Measurements from ENCODE around the gene TCAF1. TPM values are rescaled to one million over a fixed set of nuclear protein-coding genes. Genes with fewer than 3 reads are reported as not detected.
A peak's percentile ranks its signal among the peaks of the same experiment; 100 is the strongest.

Gene TCAF1, protein sequence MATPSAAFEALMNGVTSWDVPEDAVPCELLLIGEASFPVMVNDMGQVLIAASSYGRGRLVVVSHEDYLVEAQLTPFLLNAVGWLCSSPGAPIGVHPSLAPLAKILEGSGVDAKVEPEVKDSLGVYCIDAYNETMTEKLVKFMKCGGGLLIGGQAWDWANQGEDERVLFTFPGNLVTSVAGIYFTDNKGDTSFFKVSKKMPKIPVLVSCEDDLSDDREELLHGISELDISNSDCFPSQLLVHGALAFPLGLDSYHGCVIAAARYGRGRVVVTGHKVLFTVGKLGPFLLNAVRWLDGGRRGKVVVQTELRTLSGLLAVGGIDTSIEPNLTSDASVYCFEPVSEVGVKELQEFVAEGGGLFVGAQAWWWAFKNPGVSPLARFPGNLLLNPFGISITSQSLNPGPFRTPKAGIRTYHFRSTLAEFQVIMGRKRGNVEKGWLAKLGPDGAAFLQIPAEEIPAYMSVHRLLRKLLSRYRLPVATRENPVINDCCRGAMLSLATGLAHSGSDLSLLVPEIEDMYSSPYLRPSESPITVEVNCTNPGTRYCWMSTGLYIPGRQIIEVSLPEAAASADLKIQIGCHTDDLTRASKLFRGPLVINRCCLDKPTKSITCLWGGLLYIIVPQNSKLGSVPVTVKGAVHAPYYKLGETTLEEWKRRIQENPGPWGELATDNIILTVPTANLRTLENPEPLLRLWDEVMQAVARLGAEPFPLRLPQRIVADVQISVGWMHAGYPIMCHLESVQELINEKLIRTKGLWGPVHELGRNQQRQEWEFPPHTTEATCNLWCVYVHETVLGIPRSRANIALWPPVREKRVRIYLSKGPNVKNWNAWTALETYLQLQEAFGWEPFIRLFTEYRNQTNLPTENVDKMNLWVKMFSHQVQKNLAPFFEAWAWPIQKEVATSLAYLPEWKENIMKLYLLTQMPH
- 100 to 1,000 TPM in 3 of 5 donors, 10 to 100 TPM in 2; 78.5 to 115 (median 103) TPM for polyA plus RNA-seq (ENCODE audit: insufficient read depth in 1 of 5, insufficient read length in 5 of 5, low replicate concordance in 1 of 5)
- long read RNA-seq, donor 1, full-length matches to known transcripts, result 4 of 9 reads
- long read RNA-seq, donor 1, partial matches to known transcripts, result 5 of 9 reads
- long read RNA-seq, donor 1, other reads (novel, unspliced or antisense), result 0 of 9 reads
- long read RNA-seq, donor 2, full-length matches to known transcripts, result 3 of 3 reads
- long read RNA-seq, donor 2, partial matches to known transcripts, result 0 of 3 reads
- long read RNA-seq, donor 2, other reads (novel, unspliced or antisense), result 0 of 3 reads
- long read RNA-seq, donor 3, partial matches to known transcripts, result 131 of 131 reads
- long read RNA-seq, donor 3, other reads (novel, unspliced or antisense), result 0 of 131 reads
- long read RNA-seq, donor 4, result 0 reads
- long read RNA-seq, donor 5, partial matches to known transcripts, result 15 of 18 reads
- long read RNA-seq, donor 5, other reads (novel, unspliced or antisense), result 0 of 18 reads
- long read RNA-seq, donor 6, full-length matches to known transcripts, result 8 of 8 reads
- long read RNA-seq, donor 6, partial matches to known transcripts, result 0 of 8 reads
- long read RNA-seq, donor 6, other reads (novel, unspliced or antisense), result 0 of 8 reads
- long read RNA-seq, donor 7, full-length matches to known transcripts, result 7 of 62 reads
- long read RNA-seq, donor 7, partial matches to known transcripts, result 55 of 62 reads
- long read RNA-seq, donor 7, other reads (novel, unspliced or antisense), result 0 of 62 reads
- long read RNA-seq, donor 8, full-length matches to known transcripts, result 2 of 2 reads
- long read RNA-seq, donor 8, partial matches to known transcripts, result 0 of 2 reads
- long read RNA-seq, donor 8, other reads (novel, unspliced or antisense), result 0 of 2 reads

DNA sequence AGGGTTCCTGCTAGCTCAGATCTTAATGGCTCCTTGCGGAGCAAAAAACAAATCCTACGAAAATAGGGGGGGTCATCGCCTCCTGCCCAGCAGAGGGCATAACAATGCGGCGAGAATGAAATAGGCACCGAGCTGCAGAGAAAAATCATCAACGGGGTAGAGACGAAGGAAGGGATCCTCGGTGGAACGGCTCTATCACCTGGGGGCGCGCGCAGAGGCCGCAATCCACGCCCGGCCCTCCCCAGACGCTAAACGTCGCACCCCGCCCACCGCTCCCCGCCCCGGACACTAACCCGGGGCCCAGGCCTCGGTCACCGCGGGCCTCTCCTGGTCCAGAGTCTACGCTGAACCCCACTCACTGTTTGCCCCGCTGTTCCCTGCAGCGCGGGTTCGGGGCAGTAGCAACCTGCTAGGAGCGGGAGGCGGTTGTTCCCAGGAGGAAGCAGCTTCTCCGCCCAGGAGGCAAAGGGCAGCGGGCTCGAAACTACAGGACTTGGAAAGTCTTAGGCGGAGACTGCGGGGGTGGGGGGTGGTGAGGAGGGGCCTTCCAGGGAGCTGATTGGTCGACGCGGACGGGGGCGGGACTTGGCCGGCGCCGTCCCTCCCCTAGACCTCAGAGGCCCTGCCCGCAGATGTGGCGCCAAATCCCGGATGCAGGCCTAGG, at the start of gene TCAF1:
Gene TCAF1 (minus strand): TSS at position 509 of the 664 bp plus-strand sequence. CDS start 25,568 bp downstream, outside the sequence.
- peak; percentile 96 for DNase-seq

DNA sequence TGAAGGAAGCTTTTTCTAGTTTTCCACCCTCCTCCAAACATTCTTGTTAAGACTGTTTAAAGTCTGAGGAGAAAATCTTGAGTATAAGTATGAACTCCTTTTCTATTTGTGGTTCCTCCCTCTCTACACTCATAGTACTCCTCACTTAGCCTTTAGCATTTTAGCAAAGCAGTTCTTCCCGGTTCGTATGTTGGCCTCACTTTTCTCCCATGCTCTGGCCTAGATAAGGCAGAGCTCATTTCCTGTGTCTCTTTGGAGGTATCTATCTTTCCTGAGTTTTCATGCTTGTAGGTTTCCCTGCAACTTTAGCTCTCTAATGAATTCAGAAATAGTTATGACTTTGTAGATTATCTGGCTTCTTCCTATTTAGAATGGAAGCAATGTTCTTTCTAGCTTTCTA, 46.8 kb upstream of the TCAF1 start:
- no peak for DNase-seq

DNA sequence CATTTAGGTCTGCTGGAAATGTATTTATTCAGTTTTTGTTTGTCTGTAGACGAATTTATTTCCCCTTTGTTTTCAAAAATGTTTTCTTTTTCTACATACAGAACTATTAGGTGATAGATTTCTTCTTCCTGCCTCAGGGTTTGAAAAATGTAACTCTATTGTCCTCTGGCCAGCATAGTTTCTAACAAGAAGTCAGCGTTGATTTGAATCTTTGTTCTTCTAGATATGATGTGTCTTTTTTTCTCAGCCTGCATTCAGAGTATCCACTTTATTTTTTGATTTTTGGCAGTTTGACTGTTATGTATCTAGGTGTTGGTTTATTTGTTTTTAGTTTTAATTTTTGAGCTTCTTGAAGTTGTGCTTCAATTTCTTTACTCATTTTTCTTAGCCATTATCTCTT, 45.1 kb upstream of the TCAF1 start:
- DNase-seq, result no peak

DNA sequence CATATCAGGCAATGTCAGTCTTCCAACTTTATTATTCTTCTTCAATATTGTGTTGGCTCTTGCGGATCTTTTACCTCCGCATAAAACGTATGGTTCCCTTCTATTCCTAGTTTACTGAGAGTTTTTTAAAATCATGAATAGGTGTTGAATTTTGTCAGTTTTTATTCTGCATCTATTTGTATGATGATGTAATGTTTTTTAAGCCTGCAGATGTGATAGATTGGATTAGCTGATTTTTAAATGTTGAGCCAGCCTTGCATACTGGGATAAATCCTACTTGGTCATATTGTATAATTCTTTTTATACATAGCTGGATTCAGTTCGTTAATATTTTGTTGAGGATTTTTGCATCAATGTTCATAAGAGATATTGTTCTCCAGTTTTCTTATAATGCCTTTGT, 43.4 kb upstream of the TCAF1 start:
- DNase-seq, result no peak

DNA sequence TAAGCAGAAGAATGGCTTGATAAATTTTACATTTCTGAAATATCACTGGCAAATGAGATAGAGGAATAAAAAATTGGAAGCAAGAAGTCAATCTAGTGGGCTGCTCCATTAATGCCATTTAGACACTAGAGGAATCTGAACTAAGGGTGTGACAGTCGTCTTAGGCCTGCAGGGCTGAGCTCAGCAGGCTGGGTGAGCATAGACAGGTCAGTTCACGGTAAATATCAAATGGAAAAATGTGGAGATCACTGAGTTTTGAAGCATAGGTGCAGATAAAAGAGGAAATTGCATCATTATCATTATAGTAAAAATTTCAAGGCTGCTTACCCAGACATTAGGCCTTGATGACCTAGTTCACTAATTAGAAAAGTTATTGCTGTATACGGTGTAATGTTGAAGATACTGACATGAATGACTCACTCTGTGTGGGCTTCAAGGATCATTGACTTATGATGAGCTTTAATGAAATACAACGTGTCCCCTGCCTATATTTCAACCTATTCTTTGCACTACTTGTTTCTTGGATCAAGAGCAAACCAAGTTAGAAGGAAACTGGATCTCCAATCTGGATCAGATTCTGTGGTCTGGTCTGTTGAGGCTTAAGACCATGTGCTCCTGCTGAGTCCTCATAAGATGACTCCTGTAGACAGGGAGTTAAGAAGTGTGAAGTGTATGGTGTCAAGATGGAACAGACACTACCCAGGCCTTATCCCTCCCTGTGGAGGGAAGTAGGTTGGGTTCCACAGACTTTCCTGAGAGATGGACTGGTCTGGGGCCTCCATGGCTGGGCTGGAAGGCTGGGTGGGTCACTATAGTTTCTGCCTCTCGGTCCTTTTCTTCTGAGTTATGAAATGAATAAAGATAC, 36.6 kb upstream of the TCAF1 start:
- no peak for DNase-seq

DNA sequence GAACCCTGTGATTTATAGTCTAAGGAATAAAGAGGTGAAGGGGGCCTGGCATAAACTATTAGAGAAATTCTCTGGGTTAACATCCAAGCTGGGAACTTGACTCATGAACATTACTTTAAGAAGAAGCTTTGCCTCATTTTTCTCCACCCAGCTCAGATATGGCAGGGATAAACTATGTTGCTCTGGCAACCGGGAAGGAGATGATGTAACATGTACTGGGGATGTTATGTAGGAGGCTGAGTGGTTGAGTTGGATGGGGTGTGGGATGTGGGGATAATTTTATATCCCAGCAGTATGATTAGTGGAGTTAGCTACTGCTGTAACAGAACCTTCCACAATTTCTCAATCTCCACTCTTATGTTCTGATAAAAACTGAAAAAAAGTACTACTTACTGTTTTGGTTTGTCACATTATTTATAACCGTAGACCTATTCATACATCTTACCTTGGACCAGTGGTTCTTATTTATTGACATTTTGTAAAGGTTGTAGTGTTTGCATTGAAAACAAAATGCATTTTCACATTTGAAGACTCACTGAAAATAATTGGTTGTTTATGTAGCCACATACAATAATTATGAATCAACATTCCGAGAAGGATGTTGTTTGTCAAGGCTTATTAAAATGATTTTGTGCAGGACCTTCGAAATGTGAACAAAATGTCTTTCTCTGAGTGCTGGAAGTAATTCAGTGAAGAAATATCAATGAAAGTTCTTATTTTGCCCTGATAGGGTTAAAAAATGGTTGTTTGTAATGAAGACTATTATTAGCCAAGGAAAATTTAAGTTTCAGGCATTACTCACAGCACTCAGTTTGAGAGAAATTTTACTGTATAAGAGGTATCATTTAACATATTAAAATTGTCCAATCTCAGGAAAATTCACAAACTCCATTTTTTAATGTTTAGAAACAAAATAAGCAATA, 34.4 kb upstream of the TCAF1 start:
- no peak for DNase-seq

DNA sequence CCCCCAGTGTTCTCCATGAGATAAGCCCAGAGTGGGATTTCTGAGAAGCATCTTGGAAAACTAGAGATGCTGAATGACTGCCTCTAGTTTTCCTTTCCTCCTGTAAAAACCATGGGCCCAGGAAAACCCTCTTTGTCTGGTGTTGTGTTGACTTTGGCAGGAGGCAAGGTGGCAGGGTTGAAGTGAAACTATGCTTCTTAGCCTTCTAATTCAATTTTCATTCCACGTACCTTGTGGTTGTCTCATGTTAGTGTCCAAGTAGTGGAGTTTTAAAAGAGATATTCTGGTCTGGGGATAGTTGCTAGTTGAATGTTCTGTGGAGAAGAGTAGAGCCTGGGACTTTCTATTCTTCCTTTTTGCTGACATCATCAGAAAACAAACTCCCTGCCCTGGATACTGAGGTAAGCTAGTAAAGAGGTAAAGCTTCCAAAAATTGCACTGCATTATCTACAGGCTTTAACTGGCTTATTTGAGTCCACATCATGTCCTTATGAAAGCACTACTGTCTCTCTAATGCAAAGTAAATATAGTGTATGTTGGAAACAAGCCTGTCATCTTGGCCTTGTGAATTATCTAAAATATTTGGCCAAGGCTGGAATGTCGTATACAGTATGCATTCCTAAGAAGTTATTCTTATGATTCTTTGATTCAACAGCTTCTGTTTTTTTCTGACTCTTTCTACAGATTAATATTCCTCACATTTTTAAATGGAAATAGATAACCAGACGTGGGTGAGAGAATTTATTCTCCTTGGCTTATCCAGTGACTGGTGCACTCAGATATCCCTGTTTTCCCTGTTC, 32.8 kb upstream of the TCAF1 start, which contains the start of gene OR2F2:
Gene OR2F2 (plus strand): TSS at position 708 of the 800 bp plus-strand sequence. CDS start 0 bp downstream, at position 708.
- no peak for DNase-seq

DNA sequence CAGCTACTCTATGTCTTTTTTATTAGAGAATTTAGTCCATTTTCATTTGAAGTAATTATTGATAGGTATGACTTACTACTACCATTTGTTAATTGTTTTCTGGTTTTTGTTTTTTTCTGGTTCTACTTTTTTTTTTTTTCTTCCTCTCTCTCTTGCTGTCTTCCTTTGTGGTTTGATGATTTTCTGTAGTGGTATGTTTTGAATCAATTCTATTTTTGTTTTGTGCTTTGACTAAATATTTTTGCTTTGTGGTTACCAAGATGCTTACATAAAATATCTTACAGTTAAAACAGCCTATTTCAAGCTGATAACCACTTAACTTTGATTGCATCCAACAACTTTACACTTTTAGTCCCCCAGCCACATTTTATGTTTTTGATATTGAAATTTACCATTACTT, 29.8 kb upstream of the TCAF1 start:
- no peak for DNase-seq

DNA sequence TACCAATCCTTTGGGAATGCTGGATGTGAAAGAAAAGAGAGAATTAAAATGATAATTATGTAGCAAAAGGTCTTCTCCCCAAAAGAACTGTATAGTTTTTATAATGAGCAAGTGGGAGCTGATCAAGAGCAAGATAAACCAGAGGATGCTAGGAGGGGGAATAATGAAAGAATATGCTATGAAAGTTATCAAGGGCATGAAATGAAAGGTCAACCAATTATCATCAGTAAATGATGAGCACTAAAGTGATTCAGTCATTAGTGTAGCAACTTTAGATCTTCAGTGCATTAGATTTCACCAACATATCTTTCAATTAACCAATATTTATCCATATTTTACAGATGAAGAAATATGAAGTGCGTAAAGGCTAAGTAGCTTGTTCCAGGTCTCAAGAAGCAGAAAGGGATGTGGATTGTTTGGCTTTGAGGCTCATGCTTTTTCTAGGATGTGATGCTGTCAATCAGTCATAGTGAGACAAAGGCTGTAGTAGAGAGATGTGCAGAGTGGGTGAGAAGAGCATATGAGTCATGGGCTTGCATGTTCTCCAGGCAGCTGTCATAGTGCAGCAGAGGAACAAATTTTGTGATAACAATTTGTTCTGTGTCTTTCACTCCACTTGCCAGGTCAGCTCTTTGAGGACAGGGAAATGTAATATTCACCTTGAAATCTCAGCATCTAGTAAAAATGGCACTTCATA, 27.4 kb upstream of the TCAF1 start:
- no peak for DNase-seq

DNA sequence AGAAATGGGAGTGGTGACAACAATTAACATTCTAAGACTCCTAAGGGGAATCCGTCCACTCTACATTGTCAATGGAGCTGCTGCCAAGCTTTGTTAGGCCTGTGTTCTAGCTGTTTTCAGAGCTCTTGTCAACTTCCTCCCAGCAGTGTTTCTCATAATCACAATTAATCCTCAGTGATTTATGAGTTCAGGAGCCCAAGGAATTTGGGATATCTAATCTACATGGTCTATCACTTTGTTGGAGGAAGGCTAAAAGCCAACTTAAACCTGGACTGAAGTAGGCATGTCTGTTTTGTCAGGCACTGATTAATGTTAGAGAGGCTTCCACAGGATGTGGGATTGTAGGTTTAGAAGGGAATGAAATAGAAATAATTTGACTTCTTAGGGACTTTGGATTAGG, 22.9 kb upstream of the TCAF1 start:
- DNase-seq, result no peak

DNA sequence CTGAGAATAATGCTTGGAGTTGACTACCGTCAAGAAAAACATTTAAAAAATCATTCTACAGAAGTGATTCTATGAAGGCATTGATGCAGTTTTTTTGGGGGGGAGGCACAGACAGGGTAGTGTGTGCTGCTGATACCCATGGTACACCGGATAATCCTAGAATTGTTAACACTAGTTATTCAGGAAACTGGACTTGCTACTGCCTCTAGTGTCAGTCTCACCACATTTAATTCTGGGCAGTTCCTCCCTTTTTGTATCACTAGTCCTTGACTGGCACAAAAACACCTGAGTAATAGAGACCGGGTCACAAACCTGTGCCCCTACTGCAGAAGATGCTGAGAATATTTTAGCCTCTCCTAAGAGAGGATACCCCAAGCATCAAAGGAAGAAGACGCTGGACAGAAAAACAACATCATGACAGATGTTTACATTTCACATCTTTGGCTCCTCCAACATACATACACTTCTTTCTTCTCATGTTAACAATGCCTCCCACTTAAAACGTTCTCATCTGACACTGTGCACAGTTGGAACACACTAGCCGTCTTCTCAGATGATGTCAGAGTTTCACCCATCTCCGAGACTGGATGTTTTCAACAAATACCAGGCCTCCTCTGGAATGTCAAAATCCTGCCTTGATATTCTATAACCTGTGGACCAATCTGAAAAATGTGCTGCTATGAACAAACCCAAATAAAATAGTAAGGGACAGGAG, 13.1 kb upstream of the TCAF1 start:
- no peak for DNase-seq

DNA sequence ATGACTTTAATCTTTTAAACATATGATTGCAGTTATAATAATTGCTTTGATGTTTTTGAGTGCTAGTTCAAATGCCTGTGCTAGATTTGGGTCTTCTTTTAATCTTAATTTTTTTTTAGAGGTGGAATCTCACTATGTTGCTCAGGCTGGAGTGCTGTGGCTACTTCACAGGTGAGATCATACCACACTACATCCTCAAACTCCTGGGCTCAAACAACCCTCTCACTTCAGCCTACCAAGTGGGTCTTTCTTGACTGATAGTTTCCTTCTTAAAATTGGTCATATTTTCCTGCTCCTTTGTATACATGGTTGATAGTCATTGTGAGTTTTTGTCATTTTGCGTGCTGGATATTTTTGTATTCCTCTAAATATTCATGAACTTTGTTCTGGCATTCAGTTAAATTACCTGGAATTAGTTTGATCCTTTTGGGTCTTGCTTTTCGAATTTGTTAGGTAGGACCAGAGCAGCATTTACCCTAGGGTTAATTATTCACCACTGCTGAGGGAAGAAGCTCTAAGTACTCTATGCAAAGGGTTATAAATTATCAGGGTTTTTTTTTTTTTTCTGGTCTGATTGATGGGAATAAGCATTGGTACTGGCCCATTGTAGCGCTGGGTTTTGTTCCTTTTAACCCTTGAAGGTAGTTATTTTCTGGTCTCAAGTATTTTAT, 12.1 kb upstream of the TCAF1 start:
- DNase-seq, result no peak

DNA sequence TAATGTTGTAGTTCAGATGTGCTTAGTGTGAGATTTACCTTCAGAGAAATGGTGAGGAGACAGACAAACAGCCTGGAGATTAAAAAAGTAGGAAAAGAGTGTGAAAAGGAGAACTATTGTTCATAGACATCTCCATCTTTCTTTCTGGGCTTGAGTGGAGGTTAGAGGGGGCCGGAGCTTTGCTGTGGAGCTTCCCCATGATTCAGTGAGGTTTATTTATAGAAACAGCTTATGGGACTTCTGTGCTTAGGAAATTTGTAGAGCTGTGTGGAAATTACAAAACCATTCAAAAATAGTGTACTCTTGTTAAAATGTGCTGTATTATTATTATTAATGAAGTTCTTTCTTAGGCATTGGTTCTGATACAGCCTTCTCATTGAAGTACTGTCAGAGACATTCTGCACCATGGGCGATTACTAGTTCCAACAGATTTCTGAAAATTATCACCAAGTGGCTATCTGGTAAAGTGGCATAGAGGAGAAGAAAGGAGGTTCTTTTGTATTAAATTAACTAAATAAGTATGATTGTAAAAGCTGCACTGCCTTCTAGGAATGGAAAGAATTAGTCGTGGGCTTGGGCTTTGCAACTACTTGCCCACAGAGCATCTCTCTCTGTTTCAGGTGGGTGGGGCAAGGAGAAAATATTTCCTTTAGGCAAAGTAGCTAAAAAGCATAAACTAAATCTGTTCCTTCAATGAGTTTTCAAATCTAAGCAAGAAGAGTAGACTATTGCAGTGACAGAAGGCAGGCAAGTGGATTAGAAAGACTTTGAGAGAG, 8.7 kb upstream of the TCAF1 start:
- DNase-seq, result no peak

DNA sequence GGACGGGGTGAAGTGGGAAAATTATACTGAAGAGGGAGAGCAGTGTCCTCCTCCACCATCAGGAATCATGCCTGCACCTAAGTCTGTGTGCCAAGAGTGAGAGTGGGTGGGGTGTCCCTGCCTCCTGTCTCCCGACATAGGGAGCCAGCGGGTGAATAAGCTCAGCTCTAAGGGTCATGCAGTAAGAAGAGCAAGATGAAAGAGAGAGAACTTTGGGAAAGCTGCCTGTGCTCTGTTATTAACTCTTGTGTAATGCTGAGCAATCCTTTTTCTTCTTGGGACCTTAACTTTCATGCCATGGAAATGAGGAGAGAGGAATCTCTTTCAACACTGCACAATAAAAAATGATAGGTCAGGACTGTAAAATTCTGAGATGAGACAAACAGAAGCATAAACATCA, 7.9 kb upstream of the TCAF1 start:
- DNase-seq, result no peak

Measured in right lung (tissue), 10 donors.